ENCODE results near the gene PTPN22.

Gene PTPN22

DNA sequence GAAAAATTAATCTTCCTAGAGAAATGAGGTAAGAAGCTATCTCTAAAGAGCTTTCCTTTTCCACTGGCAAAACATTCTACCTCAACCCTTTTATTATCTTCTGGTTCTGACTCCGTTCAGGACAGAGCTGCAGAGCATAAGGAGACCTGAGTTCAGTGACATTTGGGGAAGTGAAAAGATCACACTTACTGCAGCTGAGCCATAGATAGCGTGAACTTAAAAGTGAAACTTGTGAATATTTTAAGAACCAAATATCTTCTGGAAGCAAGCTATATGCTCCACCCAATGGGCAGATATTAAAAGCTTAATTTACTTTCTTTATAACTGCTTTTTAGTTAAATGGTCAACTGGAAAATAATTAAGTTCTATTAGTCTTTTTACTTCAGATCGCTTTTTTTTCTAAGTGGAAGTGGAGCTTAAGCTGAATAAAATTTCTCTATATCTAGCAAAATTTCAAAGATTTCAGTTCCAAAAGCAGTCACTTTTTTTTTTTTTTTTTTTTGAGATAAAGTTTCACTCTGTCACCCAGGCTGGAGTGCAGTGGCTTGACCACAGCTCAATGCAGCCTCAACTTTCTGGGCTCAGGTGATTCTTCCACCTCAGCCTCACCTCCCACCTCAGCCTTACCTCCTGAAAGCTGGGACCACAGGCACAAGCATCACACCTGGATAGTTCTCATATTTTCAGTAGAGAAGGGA is 11.9 kb downstream of the PTPN22 start:
- no peak for TF ChIP-seq CTCF (IDR thresholded peaks at IDR 0.05; ENCODE audit: insufficient read depth, low read depth, low read length, missing control alignments)
- no peak for DNase-seq (ENCODE audit: low read depth)
- H3K4me3 ChIP-seq (ENCODE audit: low read length), result no peak overlapping the region

GRCh38 chr1:113858982-113859381 is 12.5 kb downstream of the PTPN22 start:
- DNase-seq (ENCODE audit: low read depth), result no peak
- H3K4me3 ChIP-seq (ENCODE audit: low read length), result no peak overlapping the region
- TF ChIP-seq CTCF (IDR thresholded peaks at IDR 0.05; ENCODE audit: insufficient read depth, low read depth, low read length, missing control alignments), result no peak

DNA sequence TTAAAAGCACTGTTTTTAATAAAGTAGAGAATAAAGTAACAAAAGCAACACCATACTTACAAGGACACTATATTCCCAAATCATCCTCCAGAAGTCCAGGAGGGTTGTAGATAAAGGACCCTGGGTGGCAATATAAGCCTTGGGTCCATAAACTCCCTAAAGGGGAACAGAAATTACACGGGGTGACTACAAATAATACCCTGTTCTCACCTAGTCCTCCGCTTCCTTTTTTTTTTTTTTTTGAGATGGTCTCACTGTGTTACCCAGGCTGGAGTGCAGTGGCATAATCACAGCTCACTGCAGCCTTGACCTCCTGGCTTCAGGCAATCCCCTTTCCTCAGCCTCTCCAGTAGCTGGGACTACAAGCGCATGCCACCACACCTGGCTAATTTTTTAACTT is 13.1 kb downstream of the PTPN22 start:
- no peak overlapping the region for H3K4me3 ChIP-seq (ENCODE audit: low read length)
- no peak for DNase-seq (ENCODE audit: low read depth)
- TF ChIP-seq CTCF (IDR thresholded peaks at IDR 0.05; ENCODE audit: insufficient read depth, low read depth, low read length, missing control alignments), result no peak

- TF ChIP-seq CTCF (IDR thresholded peaks at IDR 0.05; ENCODE audit: insufficient read depth, low read depth, low read length, missing control alignments), result no peak
- DNase-seq (ENCODE audit: low read depth), result no peak
- no peak overlapping the region for H3K4me3 ChIP-seq (ENCODE audit: low read length)
These were observed 13.7 kb downstream of the PTPN22 start for GRCh38 chr1:113857776-113858175.

- no peak for TF ChIP-seq CTCF (IDR thresholded peaks at IDR 0.05; ENCODE audit: insufficient read depth, low read depth, low read length, missing control alignments)
- H3K4me3 ChIP-seq (ENCODE audit: low read length), result no peak overlapping the region
- no peak for DNase-seq (ENCODE audit: low read depth)
These were observed 15.1 kb downstream of the PTPN22 start for GRCh38 chr1:113856401-113856790.

GRCh38 chr1:113855630-113856400 is 15.7 kb downstream of the PTPN22 start:
- peak; percentile 14 for DNase-seq (ENCODE audit: low read depth)
- H3K4me3 ChIP-seq (ENCODE audit: low read length), result no peak overlapping the region
- no peak for TF ChIP-seq CTCF (IDR thresholded peaks at IDR 0.05; ENCODE audit: insufficient read depth, low read depth, low read length, missing control alignments)
